Stimulated activated naive CD4-positive, alpha-beta T cell treated with Interleukin-2 at 50 U/mL for 16 hours (primary cell): Measurements from ENCODE around the gene NFKB1.

Experiments used
- DNase-seq: peaks from one replicate; lab custom pipeline; 2025; lab: John Stamatoyannopoulos, UW

NFKB1 gene

GRCh38 chr4:102629673-102630072 lies 128.5 kb downstream of the NFKB1 start:
- no peak for DNase-seq

- no peak for DNase-seq
Observed at GRCh38 chr4:102631616-102632015, 130.5 kb downstream of the NFKB1 start.

GRCh38 chr4:102632241-102633065 lies 131.3 kb downstream of the NFKB1 start:
- no peak for DNase-seq

GRCh38 chr4:102633100-102633499 lies 131.9 kb downstream of the NFKB1 start:
- no peak for DNase-seq

GRCh38 chr4:102637391-102637790 lies 136.2 kb downstream of the NFKB1 start:
- DNase-seq, result no peak

GRCh38 chr4:102638621-102639020 lies 137.5 kb downstream of the NFKB1 start:
- DNase-seq, result no peak

GRCh38 chr4:102639598-102639997 lies 138.4 kb downstream of the NFKB1 start:
- DNase-seq, result no peak

- DNase-seq, result no peak
Observed at GRCh38 chr4:102640669-102641068, 139.5 kb downstream of the NFKB1 start.

- DNase-seq, result no peak
Observed at GRCh38 chr4:102641793-102642192, 140.6 kb downstream of the NFKB1 start.

GRCh38 chr4:102642631-102643298 lies 141.6 kb downstream of the NFKB1 start:
- no peak for DNase-seq

- DNase-seq, result no peak
Observed at GRCh38 chr4:102647117-102647516, 146.0 kb downstream of the NFKB1 start.

GRCh38 chr4:102657206-102657605 lies 156.0 kb downstream of the NFKB1 start:
- DNase-seq, result no peak

- no peak for DNase-seq
Observed at GRCh38 chr4:102663073-102663472, 161.9 kb downstream of the NFKB1 start.

- no peak for DNase-seq
Observed at GRCh38 chr4:102665527-102665926, 164.4 kb downstream of the NFKB1 start.
